HG03135 (cell line): ENCODE data around the gene METRNL.
"Not testable (repeated sequence)": the region's sequence is repeated elsewhere in the genome, so short reads cannot be mapped to it uniquely, and the experiment has no call there.

Experiments used
- ATAC-seq: cut with Tn5 transposase; IDR thresholded peaks from one replicate; pipeline ENCODE4 v1.9.1; 2021; ENCODE audit warnings: mild to moderate bottlenecking, moderate library complexity; ENCODE audit not compliant: unreplicated experiment

METRNL gene

DNA sequence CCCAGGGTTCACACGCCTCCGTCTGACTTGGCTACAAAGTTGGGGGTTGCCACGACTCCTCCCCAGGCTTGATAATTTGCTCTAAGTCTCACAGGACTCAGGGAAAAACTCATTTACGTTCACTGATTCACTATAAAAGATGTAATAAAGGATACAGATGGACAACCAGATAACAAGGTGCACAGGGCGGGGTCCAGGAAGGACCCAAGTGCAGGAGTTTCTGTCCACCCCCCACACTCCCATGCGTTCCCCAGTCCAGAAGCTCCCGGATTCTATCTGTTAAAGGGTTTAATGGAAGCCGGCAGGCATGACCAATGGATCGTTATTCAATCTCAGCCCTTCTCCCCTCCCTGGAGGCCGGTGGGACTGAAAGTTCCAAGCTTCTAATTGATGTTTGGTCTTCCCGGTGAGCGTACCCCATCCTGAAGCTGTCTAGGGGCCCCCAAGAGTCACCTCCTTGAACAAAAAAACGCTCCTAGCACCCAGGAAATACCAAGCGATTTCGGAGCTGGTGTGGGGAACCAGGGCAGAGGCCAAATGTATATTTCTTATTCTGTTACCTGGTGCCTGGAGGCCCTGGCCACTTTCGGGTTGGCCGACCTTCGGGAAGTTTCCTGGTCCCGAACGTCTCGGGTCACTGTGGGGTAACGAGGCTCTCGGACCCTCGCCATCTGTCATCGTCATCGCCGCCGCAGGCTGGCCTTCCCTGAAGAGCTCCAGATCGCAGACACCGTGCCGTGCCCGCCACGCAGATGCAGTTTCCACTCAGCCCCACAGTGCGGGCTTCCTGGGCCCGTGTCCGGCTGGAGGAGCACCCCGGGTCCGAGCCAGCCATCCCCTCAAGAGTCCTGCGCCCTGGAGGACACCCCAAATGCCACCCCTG, 13.5 kb upstream of the METRNL start:
- no peak for ATAC-seq

DNA sequence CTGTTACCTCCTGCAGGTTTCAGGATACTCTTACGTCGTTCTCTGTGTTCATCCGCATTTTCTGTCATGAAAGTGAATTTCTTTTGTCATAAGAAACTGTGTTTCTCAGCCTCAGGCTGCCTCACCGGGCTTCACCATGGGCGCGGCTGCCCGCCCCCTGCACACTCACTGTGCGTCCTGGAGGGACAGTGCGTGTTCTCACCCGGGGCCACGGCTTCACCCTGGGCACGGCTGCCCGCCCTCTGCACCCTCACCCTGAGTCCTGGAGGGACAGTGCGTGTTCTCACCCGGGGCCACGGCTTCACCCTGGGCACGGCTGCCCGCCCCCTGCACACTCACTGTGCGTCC, 12.9 kb upstream of the METRNL start:
- not testable (repeated sequence) for ATAC-seq

DNA sequence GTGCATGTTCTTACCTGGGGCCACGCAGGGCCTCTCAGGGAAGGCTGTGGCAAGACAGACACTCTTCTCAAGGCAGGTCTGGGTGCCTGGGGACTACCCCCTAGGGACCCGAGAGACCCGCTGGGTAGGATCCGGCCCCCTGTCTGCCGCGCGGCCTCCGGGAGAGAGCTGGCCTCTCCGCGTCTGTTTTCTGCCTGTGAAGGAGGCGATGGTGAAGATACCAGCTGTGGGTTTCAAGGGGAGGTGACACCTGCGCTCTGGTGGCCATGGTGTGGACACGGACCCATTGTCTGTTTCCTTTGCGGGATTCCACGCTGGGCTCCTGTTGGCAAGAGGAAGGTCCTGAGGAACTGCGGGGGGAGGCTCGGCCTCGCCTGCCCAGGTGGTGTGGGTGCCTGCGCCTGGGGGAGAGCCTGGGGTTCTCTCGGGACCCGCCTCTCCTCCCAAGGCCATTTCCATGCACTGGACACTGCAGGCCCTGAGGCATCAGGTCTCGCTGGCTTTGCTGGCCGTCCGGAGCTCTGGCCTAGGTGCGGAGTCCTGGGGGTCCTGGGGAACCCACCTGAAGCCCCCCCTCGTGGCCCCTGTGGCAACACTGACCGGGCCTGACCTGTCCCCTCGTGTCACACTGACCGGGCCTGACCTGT, 12.2 kb upstream of the METRNL start:
- ATAC-seq = no peak

DNA sequence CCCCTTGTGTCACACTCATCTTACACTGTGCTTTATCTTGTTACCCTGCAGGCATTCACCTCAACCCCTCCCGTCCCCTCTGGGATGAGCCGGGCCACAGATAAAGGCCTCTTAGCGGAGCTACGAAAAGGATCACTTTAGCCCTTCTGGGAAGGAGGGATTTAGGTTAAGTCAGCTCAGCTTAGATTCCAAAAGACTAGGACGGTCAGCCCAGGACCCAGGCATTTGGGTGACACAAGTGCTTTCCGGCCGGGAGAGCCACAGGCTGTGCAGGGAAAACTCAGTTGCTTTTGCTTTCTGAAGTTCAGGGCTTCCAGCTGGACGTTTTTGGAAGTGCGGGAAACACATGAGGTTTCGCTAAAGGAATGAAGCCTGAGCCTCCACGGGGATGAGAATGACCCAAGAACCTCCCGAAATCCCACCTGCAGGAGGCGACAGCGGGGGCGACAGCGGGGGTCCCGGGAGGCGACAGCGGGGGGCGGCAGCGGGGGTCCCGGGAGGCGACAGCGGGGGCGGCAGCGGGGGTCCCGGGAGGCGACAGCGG, 11.6 kb upstream of the METRNL start:
- ATAC-seq = no peak

DNA sequence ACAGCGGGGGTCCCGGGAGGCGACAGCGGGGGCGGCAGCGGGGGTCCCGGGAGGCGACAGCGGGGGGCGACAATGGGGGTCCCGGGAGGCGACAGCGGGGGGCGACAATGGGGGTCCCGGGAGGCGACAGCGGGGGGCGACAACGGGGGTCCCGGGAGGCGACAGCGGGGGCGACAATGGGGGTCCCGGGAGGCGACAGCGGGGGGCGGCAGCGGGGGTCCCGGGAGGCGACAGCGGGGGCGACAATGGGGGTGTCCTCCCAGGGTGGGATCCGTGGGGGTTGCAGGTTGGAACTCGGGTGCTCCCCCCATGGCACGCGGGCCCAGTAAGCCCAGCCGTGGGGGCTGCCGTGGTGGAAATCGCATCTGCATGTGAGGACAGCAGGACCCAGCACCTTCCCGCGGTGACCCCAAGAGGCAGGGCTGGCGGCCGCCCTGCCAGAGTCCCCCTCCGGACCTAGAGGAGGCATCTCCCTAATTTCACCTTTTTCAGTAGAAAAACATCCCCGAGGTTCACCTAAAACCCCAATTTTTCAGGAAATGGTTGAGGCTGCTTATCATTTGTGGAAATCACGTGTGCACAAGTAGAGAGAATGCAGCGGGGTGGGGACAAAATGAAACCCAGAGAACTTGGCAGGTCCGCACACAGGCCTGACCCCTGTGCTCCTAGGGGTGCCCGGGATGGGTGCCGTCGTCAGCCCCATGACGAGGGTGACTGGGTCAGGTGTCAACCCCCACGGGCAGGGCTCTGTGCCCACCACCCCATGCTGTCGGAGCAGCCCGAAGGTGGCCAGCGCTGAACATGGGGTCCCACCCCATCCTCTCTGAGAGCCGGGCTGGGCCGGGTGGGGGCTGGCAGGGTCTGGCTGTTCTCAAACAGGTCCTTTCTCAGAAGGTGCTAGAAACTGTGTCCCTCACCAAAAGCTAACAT, 10.5 kb upstream of the METRNL start:
- no peak for ATAC-seq

DNA sequence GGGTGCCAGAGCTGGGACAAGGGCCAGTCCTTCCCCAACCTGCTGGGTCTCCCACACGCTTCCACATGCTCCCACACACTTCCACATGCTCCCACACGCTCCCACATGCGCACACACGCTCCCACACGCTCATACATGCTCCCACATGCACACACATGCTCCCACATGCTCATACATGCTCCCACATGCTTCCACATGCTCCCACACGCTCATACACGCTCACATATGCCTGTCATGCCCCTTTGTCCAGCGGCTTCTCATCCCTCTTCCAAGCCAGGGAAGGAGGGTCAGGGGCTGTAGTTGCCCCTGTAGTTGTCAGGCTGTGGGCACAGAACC, 9.9 kb upstream of the METRNL start:
- no peak for ATAC-seq

DNA sequence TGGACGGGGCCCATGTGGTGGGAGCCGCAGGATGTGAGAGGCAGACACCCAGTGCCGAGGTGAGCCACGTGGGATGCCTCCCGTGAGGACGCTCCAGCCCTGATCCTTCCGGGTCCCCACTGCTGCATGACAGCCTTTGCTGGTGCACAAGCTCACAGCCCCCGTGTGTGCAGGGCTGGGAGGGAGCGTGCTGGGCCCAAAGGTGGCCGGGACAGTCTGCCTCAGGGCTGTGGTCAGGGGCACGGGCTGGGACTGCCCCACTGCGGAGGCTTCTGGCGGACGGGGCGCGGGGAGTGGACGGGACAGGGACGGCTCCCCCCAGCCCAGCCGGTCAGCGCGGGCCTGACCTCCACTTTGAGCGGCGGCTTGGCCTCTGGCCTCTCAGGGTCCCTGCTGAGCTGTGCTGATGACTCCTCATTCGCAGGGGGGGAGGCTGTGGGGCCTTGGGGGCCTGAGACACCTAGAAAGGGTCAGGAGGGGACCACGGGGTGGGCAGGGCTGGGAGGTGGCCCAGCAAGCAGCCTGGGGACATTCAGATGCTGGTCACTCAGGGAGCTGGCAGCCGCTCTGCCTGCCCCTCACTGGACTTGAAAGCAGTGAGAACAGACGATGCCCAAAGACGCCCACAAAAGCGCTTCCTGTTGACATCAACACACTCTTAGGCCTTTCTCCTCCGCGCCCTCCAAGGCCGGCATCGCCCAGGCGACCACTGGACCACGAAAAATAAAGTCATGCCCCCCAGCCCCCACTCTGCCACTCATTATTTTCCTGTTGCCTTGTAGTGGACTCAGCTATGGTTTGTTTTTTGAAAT, 9.3 kb upstream of the METRNL start:
- ATAC-seq = no peak

DNA sequence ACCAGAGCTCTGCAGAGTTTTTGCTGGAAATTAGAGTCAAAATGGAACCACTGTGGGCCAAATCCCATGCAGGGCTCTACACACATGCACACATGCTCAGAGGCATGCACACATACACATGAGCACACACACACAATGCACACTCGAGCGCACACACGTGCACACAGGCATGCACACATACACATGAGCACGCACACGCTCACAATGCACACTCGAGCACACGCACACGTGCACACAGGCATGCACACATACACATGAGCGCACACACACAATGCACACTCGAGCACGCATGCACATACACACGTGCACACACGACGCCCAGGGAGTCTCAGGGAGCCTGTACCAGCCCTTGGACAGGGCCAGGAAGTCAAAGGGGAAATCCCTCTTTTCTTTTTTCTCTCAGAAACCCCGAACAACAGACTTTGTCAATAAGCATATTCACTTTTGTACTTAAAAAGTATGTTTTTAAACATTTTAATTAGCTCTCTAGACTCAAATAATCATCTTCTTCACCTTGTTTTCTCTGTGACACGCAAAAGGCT, 8.5 kb upstream of the METRNL start:
- no peak for ATAC-seq

DNA sequence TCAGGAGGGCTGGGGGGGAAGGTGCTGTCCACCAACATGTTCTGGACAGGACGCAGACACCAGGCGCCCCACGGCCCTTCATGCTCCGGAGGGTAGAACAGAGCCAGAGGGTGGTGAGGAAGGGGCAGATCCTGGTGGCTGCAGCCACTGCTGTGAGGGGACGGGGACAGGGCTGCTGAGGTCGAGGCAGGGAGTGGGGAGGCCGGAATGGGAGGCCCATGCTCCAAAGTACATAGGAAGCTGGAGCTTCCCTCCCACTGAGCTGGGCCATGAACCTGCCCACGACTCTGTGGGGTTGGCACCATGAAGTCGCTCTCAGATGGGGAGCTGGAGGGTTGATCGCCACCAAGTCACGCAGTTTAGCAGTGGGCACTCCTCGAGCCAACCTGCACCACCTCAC, 8.0 kb upstream of the METRNL start:
- ATAC-seq = no peak

DNA sequence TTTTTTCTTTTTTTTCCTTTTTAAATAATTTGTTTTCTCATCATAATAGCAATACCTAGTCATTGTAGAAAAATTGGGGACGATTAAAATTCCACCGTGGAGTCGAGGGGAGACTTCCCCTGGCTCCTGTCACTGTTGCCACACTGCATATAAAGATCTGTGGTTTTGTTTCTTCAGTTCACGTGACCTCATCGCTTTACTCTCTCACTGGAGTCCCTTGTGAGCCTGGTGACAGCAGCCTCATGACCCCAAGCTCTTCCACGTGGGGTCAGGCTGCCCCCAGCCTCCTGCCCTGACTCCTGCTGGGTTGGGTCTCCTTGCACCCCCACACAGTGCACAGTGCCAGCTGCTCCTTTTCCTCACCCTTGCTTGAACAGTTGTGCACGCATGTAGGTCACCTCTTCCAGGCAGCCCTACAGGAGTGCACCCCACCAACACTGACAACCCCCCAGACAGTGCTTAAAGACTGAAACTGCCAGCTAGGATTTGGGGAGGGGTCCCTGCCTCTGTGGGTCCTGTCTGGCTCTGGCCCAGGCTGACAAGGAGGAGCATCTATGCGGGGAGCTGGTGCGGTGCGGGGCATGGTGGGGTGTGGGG, 7.3 kb upstream of the METRNL start:
- no peak for ATAC-seq

DNA sequence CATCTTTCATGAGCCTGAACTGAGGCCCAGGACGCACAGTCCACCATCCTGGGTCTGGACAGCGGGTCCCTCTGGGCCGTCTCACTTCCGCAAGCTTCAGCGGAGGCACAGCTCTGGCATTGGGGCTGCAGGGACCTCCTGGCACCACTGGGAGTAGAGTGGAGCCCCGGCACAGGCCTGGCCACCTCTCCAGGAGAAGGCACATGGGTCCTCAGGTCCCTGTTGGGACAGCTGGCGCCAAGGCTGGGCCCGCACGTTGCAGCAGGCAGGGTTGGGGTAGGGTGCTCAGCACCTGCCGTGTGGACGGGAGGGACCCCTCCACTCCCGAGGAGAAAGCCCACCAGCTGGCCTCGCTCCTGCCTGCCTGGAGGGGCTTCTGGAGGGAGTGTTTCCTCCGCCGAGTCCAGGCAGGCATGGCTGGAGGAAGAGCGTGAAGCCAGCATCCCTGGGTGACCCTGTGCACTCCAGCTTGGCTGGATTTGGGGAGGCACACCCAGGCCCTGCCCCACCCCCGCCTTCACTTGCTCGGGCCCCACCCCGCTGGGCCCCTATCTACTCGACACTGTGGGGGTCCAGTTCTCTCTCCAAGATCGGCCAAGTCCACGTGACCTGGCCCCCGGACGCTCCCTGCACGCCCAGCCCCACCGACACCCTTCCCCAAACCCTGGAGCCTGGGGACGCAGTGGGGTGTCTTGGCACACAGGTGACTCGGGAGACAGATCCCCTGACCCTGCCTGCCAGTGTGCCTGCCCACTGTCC, 6.6 kb upstream of the METRNL start:
- no peak for ATAC-seq

DNA sequence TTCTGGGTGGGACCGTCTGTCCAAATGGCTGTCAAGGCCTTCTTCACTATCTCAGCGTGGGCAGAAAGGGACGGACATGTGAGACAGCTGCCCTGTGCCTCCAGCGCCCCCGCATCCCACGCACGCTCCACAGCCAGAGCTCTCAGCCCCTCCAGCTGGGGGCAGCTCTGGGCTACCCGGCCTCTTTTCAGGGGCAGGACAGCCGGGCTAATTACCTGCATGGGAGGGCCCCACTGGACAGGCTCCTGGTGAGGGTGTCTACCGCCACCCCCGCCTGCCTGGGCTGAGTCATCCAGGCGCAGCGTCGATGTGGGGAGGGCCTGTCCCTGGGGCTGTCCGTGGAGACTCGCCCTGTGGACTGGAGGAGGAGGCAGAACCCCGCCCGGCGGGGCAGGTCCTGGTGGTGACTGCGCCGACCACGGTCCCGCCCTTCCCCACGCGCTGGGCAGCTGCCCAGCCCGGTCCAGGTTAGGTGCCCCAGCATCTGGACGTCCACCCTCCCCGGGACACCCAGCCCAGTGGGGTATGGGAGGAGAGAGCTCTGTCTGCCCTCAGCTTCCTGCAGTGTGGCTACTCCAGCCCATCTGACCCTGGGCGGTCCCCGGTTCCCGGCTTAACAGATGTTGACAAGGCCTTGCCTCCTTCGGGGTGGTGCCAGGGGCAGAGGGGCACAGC, 5.9 kb upstream of the METRNL start:
- no peak for ATAC-seq

DNA sequence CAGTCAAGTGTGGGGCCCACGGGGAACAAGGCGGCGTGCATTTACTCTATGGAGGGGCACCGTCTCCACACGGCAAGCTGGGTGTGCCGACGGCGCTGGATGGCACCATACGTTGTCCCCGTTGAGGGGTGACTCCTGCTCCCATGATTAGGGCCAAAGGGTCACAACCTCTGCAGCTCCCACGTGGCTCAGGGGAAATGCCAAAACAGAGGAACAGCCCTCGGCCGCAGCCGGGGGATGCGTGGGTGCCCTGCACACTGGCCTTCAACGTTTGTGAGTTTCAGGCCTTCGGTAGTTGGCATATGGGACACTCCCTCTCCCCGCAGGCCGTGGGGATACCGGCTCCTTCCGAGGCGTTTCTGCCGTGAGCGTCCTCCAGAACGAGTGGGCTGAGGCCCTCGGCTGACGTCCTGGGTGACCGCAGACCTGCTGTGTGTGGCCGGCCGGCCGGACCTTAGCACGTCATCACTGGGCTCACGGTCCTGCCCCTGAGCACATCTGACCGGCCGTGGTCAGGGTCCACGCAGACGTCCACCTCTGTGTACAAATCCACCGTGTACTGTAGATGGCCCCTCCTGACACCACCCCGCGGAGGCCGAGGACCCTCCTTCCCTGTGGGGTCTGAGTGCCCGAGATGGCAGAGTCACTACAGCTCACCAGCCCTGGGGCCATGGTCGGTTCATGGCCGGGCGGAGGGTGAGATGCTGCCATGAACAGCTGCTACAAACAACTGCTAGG, 4.8 kb upstream of the METRNL start:
- ATAC-seq = no peak

DNA sequence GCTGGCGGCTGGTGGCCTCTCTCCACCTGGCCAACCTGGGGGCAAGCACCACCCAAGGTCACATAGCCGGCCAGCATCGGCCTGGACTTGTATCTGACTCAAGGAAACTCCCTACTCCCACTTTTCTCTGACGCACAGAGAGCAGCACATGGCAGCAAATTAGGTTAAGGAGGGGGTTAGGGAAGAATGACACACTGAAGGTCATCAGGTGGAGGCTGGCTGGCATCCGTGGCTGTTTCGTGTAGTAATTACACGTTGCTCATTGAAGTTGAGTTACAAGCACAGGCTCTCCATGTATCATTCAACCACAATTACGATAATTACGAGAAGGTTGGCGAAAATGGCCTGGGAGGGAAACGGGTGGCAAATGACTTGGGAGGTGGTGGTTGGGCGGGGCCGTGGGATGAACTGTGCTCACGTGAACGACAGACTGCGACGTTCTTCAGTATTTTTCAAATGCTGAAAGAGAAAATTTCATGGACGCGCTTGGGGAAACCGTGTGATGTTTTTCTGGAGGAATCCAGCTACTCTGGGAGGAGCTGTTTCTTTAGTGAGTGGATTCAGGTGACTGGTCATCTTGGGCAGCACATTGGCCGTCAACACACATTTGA, 4.0 kb upstream of the METRNL start:
- no peak for ATAC-seq

DNA sequence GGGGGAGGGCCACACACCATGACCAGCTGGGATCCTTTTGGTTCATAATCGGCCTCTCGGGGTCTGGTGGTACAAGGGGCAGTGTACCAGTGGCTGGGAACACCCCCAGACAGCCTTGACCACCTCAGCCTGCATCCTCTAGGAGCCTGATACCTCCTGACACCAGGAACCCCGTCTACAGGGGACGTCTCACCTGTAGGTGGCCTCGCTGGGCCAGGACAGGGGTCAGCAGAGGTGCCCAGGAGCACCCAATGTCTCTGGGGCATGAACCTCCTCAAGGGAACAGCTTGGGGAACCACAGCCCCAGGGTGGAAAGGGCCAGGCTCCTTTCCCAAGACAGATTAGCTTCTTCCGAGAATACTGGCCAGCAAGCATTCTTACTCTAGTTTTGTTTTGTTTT, 2.5 kb upstream of the METRNL start:
- no peak for ATAC-seq

DNA sequence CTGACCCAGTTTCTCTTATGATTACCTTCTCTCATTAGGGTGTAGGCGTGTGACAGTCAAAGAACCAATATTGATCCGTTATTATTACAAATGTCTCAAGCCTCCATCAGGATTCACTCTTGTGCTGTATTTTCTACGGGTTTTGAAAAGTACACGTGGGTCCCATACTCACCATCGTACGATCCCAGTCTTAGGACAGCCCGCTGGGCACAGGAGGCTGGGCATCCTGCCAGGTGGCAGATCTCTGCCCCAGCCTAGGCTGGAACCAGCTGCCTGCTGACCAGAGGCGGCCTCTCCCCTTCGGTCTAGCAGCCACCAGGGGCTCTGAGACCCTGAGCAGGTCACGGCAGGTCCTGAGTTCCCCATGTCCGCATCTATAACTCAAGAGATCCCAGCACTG, 2.0 kb upstream of the METRNL start:
- no peak for ATAC-seq

DNA sequence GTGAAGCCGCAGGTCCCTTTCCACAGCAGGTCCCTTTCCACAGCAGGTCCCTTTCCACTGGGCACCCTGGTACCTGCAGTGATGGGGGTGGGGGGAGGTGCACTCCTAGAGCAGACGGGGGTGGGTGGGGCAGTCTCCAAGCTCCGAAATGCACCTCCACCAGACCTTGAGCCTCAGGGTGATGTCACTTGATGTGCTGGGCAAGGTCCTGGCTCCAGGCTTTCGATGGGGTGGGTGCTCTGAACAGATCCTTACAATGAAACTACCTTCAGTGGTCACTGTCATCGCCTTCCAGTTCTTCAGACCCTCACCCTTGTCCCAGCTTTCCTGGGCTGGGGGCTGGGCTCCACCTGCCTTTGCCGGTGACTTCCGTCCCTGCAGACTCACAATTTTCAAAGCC, 1.5 kb upstream of the METRNL start:
- ATAC-seq = no peak
